Stromal cell of bone marrow (primary cell): ENCODE measurements around the gene LIMD2.

Experiments used
- DNase-seq: peaks from one replicate; pipeline ENCODE4 v3.0.0-alpha.2; 2012; ENCODE audit warnings: low read depth

The LIMD2 gene

DNA sequence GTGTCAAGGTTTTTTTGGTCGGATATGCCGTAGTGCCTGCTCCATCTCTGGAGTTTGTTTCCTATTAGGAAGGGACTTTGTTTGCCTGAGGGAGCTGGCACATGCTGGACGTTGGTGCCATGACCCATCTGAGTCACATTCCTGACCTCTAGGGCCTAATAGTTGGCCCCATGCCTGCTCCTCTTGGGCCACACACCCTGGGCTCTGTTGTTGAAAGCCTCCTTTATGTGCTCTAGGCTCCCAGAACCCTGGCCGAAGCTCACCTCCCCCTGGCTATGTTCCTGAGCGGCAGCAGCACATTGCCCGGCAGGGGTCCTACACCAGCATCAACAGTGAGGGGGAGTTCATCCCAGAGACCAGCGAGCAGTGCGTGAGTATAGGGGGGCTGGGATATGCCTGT is 18.4 kb downstream of the LIMD2 start:
- DNase-seq, result no peak

DNA sequence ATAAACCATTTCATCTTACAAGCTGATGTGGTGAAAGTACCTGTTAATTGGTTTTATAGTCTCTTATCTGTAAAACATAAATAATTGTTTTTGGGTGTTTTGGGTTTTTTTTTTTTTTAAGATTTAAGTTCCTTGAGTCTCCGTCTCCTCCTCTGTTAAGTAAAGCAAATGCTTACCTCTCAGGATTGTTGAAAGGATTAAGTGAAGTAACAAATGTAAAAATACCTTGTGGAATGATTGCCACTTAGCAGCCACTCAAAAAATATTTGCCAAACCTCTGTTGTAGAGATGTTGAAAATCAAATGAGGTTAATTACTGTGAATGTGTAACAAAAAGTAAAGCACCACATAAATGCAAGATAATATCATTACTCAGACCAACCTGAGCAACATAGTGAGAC is 19.2 kb downstream of the LIMD2 start:
- DNase-seq, result no peak

DNA sequence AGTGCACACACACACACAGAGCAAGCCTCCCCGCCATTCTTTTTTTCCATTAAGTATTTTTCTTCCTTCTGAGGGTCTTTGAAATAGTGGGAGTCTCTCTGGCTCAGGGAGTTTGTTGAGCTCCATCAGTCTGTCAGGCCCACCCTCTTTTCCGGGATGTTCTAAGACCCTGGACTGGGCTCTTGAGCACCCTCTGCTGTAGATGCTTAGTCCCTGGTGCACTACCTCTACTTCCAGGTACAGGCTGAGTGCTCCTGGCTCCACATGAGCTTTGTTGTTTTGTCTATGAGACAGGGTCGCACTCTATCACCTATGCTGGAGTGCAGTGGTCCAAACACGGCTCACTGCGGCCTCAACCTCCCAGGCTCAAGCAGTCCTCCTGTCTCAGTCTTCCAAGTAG is 20.7 kb downstream of the LIMD2 start:
- DNase-seq, result no peak

DNA sequence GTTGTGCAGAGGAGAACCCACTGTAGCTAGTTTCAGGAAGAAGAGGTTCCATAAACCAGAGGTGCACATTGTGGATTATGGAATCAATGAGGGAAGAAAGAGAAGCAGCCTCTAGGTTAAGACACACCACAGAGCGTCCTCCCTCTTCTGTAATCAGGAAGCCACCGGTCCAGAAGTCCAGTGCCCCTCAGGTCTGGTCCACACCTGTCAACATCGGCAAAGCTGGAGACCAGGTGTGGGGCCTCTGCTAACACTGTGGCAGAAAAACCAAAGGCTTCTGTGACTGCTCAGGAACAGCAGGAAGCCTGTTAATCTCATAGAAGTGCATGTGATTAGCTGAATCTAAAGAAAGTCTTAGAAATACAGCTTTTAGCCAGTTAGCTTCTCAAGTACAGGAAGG is 23.3 kb downstream of the LIMD2 start:
- DNase-seq, result no peak

DNA sequence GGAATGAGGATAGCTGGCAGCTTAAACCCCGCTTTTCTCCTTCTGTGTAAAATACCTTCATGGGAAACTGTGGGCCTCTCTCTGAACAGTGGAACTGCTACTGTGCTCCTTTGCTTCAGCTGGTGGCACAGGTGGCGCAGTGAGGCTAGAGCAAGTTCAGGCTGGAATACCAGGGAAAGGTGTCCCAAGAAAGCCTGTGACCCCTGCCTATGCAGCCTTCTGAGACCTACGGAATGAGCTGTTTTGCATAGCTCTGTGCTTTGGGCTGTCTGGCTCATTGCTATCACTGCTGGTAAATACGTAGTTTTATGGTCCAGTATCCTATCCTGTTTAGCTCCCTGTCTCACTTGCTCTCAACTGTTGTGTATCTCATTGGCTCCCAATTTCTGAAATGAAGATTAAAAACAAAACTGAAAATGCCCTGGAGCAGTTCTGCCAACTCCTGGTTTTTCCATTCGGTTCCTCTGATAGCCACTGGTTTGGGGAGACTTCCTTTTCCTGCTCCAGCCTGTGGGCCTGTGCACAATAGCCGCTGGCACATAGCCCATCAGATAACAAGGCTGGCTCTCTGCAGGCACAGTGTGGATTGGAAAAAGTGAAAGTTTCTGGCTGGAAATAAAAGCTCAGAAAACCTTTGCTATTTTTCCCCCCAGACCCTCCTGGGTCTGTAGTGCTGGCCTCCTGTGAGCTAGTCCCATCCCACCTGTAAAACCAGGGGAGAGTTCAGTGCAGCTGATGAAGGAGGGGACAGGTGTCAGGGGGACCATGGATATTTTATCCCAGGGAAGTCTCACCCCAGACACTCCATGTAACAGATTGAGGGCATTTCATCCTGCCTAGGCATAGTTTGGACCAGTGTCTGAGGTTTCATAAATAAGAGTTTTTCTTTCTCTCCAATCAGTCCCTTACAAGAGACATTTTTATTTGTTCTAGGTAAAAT is 24.0 kb downstream of the LIMD2 start:
- peak; percentile 81 for DNase-seq

DNA sequence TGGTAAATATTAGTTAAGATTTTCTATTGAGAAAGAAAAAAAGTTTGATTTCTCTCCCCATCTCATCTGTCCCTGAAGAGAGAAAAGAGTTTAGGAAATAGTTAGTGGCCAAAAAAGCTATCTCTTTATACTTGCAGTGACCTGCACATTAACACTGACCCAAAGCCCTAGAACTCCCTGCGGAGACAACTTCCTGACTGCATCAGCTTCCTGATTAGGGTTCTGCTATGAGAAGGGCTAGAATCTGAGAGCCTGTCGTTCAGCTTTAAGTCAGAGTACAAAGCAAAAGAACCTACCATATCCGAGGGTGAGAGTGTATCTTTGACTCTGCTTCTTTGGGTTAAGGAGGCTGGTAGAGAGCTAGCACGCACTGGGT is 24.7 kb downstream of the LIMD2 start:
- no peak for DNase-seq

DNA sequence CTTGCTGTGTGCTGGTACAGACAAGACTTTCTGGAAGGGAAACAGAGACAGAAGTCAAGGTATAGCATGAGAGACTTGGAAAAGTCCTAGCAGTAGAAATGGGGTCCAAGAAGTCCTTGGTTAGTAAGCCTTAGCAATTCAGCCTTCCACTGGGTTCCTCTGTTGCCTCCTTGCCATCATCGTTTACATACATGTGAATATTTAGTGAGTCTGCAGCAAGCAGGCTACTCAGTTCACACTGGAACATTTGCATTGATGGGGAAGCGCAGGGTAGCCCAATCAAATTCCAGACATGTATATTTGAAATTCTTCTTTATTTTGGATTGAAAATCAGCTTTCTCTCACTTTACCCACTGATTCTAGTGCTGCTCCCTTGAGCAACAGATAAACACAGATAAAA is 27.1 kb downstream of the LIMD2 start:
- no peak for DNase-seq

DNA sequence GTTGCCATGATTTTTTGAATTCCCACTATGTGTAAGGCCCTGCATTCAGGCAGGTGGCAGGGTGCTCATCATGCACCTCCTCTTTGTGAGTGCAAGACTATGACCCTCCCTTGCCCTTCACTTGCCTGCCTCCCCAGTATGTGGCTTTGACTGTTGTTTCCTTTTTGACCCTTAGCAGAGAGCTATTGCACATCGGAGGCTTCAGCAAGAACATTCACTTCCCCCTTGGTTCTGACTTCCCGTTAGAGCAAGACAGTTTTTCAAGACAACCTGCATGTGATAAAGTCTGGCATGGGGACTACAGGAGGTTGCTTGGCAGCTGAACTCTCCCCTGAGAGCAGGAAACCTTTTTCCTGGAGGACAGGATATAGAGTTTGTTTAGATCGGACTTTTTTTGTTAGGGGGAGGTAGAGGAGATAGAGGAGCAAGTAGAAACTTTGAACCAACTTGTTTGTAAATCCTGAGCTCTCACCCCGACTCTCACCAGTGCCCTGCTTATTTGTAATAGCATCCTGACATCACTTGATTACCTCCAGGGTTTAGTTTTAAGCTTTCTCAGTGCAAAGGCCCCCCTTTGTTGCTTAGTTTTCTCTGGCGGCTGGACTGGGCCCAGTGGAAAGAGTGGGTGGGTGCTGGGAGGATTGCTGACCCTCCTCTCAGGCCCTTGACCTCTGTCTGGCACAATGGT is 34.3 kb downstream of the LIMD2 start:
- no peak for DNase-seq

DNA sequence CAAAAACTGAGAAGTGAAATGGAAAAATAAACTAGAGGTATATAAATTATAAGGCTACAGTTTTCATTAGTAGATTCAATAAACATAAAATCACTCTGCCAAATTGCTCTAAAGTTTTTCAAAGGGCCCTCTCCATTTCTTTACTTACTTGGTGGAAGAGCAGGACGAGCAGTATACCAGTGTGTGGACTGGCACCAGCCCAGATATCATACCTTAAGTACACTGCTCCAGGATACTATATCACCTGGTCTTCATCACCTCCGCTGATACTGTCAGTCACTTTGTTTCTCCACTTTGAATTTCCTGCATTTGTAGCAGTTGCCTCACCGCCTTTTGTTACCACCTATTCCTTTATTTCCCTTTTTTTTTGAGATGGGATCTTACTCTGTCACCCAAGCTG is 40.1 kb downstream of the LIMD2 start:
- no peak for DNase-seq

DNA sequence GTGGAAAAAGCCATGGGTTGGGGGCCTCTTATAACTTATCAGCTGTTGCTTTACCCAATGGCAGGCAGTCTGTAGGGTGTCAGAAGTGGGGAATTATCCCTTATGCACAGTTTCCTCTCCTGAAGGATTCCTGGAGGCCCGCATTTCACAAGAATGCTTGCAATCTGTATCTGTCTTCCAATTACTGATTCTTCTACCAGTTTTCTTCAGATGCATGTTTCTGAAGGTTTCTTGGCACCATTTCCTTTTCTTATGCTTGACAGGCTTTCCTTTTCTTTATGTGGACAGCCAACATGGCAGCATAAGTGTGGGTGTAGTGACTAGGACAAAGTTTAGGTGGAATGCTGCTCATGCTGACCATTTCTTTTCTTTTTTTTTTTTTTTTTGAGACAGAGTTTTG is 41.6 kb downstream of the LIMD2 start:
- DNase-seq, result no peak

DNA sequence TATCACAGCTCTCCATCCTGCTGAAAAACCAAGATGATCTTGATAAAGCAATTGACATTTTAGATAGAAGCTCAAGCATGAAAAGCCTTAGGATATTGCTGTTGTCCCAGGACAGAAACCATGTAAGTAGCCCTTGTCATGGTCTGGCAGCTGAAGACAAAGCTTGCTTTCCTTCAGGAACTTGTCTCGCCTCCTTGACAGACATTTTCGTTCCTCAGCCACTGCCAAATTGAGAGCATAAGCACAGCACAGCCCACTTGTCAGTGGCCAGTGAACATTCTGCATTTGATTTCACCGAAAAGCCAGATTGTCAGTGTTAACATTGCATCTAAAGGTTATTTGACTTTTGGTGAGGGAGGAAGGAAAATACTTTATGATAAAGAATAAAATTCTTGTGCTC is 42.1 kb downstream of the LIMD2 start:
- no peak for DNase-seq

DNA sequence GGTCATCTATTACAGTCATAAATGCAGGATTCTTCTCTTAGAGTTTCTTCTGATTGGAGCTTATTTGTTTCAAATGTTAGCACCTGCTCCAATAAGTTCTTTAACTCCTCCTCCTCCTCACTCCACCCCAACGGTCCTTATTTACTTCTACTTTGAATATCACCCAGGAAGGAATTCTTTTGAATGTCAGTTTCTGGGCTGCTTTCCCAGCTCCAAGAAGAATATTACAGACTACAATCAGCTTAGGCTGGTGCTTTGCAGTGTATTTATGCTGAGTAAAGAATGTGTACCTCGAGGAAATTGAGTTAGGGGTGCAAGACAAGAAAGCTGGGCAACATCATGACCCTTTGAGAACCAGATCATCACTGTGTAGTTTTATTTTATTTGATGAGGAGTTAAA is 46.9 kb downstream of the LIMD2 start:
- DNase-seq, result no peak

DNA sequence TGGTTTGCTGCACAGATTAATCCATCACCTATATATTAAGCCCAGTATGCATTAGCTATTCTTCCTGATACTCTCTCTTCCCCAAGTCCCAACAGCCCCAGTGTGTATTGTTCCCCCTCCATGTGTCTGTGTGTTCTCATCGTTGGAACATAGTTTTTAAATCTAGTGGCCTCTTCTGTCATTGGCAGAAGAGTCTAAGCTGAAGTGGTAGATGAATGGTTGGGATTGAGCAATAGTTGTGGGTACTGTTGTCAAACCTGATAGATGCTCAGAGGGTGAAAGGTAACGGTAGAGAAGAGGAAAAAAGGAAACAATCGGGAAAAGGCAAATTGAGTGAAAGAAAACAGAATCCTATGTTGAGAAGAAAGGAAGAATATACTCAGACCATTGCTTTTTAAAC is 47.8 kb downstream of the LIMD2 start:
- no peak for DNase-seq

DNA sequence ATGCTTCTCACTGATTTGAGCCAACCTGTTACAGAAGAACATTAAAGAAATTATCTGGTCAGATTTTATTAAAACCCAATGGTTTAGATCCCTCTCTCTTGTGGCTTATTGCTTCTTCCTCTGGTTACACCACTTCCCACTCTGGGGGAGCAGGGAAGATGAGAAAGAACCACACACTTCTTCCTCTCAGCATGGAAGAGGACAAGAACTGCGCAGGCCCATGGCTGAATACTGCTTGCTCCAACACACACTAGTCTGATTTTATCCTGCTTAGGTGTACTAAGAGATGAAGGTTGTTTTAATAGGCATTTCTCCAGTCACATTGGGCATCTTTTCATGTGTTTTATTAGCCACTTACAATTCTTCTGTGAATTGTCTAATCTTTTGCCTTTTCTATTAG is 50.1 kb downstream of the LIMD2 start:
- DNase-seq, result no peak

DNA sequence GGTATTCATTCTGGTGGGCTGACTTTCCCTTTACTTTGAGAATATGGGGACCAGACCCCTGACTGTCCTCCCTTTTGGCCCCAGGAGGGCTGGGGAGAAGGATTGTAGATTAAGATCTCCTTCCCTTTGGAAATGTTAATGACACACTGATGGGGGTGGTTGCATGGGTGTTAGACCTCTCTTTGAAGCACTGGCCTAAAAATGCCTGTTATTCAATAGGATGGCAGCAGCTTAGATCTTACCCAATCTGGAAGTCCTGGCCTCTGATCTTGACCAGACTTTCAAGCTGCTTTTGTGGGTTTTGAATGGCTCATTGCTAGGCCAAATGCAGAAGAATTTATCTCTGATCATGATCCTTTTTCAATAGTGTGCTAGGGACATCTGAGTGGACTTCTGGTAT is 52.0 kb downstream of the LIMD2 start:
- no peak for DNase-seq

DNA sequence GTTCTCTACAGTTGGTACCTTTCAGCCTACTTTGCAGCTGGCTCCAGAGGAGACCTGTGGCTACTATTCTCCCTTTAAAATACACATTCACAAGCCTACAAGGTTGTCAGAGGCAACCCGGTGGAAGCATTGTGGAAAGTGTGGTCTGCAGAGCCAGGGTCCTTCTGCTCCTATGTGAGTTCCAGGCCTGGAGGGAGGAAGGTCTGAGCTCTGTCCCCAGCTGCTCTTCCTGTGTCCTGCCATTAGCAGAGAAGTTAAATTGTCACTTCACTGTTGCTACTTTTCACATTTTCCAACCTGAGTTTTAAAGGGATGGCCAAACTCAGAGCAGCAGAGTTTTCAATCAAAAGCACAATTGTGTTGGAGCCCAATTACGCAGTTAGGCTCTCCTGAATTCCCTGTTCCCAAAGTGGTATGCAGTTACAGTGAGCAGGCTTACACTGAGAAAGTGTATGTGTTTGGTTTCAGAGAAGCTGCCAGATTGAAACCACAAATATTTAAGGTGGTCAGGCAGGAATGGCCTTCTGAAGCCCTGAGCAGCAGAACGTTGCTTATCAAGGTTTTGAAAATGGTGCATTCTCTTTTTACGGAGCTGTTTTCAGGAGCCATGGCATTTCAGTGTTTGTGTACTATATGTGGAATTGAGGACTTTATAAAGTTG is 52.7 kb downstream of the LIMD2 start:
- no peak for DNase-seq

DNA sequence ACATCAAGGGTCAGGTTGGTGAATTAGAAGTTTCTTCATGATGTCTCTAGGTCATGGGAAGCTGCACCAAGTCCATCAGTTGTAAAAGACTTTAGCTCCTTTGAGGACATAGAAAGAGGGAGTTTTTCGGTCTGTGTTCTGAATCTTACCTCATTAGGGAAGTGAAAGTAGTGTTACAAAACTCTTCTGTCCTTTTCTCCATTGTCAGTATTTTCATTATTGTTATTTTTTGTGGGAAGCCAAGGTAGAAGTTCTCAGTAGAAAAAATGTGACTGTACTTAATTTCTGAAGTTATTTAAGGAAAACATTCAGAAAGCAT is 53.5 kb downstream of the LIMD2 start:
- DNase-seq, result no peak
